Upper lobe of left lung (tissue), 4 donors: Measurements from ENCODE around the gene NHS.

Experiments used
- EP300 ChIP-seq, 4 donors: sonication (generic); formaldehyde crosslinking; IDR thresholded peaks; one replicate each; pipeline ENCODE4 v1.5.1; 2017; ENCODE audit warnings: antibody characterized with exemption in 4 of 4, control low read depth in 2 of 4
- POLR2A ChIP-seq, 4 donors: fragments of 450-650 bp; IDR thresholded peaks; one replicate each; pipeline ENCODE4 v1.5.1; 2016 to 2017; ENCODE audit warnings: antibody characterized with exemption in 4 of 4, mild to moderate bottlenecking in 2 of 4
- POLR2AphosphoS5 ChIP-seq, 2 donors: sonication (generic); formaldehyde crosslinking; IDR thresholded peaks; one replicate each; pipeline ENCODE4 v1.5.1; 2017; ENCODE audit warnings: antibody characterized with exemption in 2 of 2
- TF ChIP-seq, protein P1 (sequence below), 6 experiments: fragments of 450-650 bp in 4 of 6; fragments of 200-600 bp in 2 of 6; sonication (generic) in 2 of 6; IDR thresholded peaks; one replicate each; pipeline ENCODE4 v1.5.1; 2016 to 2019; ENCODE audit warnings: antibody characterized with exemption in 6 of 6

DNA sequence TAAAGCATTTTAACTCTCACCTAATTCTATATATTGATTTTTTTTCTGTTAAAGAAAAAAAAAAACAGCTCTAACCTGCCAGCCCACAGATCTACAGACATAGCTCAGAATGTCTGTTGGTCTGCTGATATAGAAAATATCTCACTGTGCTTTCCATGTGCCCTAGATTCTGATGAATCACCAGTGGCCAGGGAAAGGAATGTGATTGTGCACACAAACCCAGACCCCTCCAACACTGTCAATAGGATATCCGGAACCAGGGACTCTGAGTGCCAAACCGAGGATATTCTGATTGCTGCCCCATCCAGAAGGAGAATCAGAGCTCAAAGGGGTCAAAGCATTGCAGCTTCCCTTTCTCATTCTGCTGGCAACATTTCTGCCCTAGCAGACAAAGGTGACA lies 350.2 kb downstream of the NHS start:
- TF ChIP-seq, protein P1, sequence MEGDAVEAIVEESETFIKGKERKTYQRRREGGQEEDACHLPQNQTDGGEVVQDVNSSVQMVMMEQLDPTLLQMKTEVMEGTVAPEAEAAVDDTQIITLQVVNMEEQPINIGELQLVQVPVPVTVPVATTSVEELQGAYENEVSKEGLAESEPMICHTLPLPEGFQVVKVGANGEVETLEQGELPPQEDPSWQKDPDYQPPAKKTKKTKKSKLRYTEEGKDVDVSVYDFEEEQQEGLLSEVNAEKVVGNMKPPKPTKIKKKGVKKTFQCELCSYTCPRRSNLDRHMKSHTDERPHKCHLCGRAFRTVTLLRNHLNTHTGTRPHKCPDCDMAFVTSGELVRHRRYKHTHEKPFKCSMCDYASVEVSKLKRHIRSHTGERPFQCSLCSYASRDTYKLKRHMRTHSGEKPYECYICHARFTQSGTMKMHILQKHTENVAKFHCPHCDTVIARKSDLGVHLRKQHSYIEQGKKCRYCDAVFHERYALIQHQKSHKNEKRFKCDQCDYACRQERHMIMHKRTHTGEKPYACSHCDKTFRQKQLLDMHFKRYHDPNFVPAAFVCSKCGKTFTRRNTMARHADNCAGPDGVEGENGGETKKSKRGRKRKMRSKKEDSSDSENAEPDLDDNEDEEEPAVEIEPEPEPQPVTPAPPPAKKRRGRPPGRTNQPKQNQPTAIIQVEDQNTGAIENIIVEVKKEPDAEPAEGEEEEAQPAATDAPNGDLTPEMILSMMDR (IDR thresholded peaks at IDR 0.05) = no peak
- TF ChIP-seq POLR2A (IDR thresholded peaks at IDR 0.05) = no peak
- TF ChIP-seq EP300 (IDR thresholded peaks at IDR 0.05) = no peak
- no peak for TF ChIP-seq POLR2AphosphoS5 (IDR thresholded peaks at IDR 0.05)
